ENCODE data around the gene ZMYND8. TPM values are rescaled to one million over a fixed set of nuclear protein-coding genes. Genes with fewer than 3 reads are reported as not detected.

The ZMYND8 gene
- polyA plus RNA-seq, 1 donor from 2014 or later = 16.8 TPM

- no peaks in the 10 kb centered on the region for H3K27me3 ChIP-seq (ENCODE audit: insufficient read depth, low read depth, low read length)
- no peak overlapping the region for H3K27ac ChIP-seq (ENCODE audit: low read length)
- no peak overlapping the region for H3K9ac ChIP-seq (ENCODE audit: low read length)
- no peak for TF ChIP-seq EP300 (conservative IDR thresholded peaks at IDR 0.05; ENCODE audit: poor library complexity, severe bottlenecking)
- no peak for TF ChIP-seq RAD21 (conservative IDR thresholded peaks at IDR 0.05)
- no peak for TF ChIP-seq EZH2 (IDR thresholded peaks at IDR 0.05; ENCODE audit: borderline replicate concordance, insufficient read depth, low read length, poor library complexity, severe bottlenecking)
- TF ChIP-seq CTCF (IDR thresholded peaks at IDR 0.05; ENCODE audit: poor library complexity, severe bottlenecking) = no peak
- TF ChIP-seq, protein P1, sequence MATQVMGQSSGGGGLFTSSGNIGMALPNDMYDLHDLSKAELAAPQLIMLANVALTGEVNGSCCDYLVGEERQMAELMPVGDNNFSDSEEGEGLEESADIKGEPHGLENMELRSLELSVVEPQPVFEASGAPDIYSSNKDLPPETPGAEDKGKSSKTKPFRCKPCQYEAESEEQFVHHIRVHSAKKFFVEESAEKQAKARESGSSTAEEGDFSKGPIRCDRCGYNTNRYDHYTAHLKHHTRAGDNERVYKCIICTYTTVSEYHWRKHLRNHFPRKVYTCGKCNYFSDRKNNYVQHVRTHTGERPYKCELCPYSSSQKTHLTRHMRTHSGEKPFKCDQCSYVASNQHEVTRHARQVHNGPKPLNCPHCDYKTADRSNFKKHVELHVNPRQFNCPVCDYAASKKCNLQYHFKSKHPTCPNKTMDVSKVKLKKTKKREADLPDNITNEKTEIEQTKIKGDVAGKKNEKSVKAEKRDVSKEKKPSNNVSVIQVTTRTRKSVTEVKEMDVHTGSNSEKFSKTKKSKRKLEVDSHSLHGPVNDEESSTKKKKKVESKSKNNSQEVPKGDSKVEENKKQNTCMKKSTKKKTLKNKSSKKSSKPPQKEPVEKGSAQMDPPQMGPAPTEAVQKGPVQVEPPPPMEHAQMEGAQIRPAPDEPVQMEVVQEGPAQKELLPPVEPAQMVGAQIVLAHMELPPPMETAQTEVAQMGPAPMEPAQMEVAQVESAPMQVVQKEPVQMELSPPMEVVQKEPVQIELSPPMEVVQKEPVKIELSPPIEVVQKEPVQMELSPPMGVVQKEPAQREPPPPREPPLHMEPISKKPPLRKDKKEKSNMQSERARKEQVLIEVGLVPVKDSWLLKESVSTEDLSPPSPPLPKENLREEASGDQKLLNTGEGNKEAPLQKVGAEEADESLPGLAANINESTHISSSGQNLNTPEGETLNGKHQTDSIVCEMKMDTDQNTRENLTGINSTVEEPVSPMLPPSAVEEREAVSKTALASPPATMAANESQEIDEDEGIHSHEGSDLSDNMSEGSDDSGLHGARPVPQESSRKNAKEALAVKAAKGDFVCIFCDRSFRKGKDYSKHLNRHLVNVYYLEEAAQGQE (IDR thresholded peaks at IDR 0.05; ENCODE audit: borderline replicate concordance) = no peak
- TF ChIP-seq MXI1 (conservative IDR thresholded peaks at IDR 0.05; ENCODE audit: poor library complexity, severe bottlenecking) = no peak
- TF ChIP-seq TAF1 (IDR thresholded peaks at IDR 0.05; ENCODE audit: low read depth) = no peak
- no peak for TF ChIP-seq POLR2AphosphoS5 (IDR thresholded peaks at IDR 0.05)
- no peak overlapping the region for H3K4me3 ChIP-seq (ENCODE audit: low read length)
- no peak overlapping the region for H2AFZ ChIP-seq (ENCODE audit: low read depth, low read length)
- no peak overlapping the region for H3K4me2 ChIP-seq (ENCODE audit: low read length)
- H3K36me3 ChIP-seq (ENCODE audit: insufficient read depth, low read length) = peaks cover 4% of the 10 kb centered on the region
- H3K79me2 ChIP-seq (replicated peaks; ENCODE audit: insufficient read depth, low read length) = no peaks in the 10 kb centered on the region
- no peaks in the 10 kb centered on the region for H3K9me2 ChIP-seq (ENCODE audit: insufficient read depth, low read length)
- H3K9me3 ChIP-seq (ENCODE audit: low read length) = no peaks in the 10 kb centered on the region
- no peaks in the 10 kb centered on the region for H4K20me1 ChIP-seq (ENCODE audit: insufficient read depth)
- H3F3A ChIP-seq (ENCODE audit: insufficient read depth, low read length, poor library complexity, severe bottlenecking) = no peaks in the 10 kb centered on the region
Measured at GRCh38 chr20:47239719-47240067, 116.8 kb downstream of the ZMYND8 start.

DNA sequence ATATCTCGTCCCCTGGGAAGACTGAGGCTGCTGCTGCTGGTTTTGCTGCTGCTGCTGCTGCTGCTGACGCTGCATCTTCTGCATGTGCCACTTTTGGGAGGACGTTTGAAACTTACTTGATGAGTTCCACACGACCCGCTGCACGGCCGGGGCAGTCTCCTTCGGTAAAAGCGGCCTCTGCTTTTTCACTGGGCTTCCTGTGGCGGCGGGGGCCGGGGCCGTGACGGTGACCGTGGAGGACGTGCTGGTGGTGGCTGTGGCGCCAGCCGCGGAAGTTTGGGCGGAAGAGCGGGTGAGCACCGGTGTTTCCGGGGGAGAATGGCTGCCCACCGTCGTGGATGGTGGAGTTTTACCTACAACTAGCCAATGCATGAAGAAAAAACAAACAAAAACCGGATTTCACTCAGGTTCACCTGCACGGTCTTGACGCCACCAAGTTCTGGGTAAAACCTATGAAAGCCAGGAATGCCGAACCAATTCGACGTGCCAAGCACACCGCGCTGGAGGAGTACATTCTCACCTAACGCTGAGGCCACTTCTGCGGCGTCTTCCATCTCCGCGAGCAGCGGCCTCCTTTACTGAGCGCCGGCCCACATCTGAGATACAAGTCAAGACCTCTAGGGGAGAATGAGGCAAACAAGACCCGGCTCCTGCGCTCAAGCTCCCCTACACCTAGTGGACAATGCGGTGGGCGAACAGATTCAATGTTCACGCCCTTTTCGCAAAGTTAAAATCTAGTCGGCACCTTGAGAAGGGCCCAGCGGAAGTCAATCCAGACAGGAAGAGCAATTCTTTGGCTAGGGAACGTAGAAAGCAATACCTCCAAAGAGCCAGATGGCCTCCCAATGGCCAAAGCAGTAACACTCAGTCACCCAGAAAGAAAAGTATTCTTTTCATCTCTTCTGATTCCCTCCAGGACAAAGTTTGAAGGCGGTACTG lies 117.5 kb downstream of the ZMYND8 start:
- TF ChIP-seq RAD21 (conservative IDR thresholded peaks at IDR 0.05) (no peak), EZH2 (IDR thresholded peaks at IDR 0.05; ENCODE audit: borderline replicate concordance, insufficient read depth, low read length, poor library complexity, severe bottlenecking) (no peak), POLR2AphosphoS5 (IDR thresholded peaks at IDR 0.05) (no peak), SMC3 (conservative IDR thresholded peaks at IDR 0.05; ENCODE audit: poor library complexity) (no peak), CTCF (IDR thresholded peaks at IDR 0.05; ENCODE audit: poor library complexity, severe bottlenecking) (no peak), EP300 (conservative IDR thresholded peaks at IDR 0.05; ENCODE audit: poor library complexity, severe bottlenecking) (no peak), MXI1 (conservative IDR thresholded peaks at IDR 0.05; ENCODE audit: poor library complexity, severe bottlenecking) (no peak), TAF1 (IDR thresholded peaks at IDR 0.05; ENCODE audit: low read depth) (no peak)
- TF ChIP-seq, protein P1 (IDR thresholded peaks at IDR 0.05; ENCODE audit: borderline replicate concordance) = no peak
- no peak overlapping the region for H3K9ac ChIP-seq (ENCODE audit: low read length)

More for the DNA sequence above, 117.5 kb downstream of the ZMYND8 start:
- Histone ChIP-seq H3K27me3 (ENCODE audit: insufficient read depth, low read depth, low read length) (no peaks in the 10 kb centered on the region), H3K9me3 (ENCODE audit: low read length) (no peaks in the 10 kb centered on the region), H3K36me3 (ENCODE audit: insufficient read depth, low read length) (peaks cover 4% of the 10 kb centered on the region), H3K4me2 (ENCODE audit: low read length) (no peak overlapping the region), H3K9me2 (ENCODE audit: insufficient read depth, low read length) (no peaks in the 10 kb centered on the region), H3F3A (ENCODE audit: insufficient read depth, low read length, poor library complexity, severe bottlenecking) (no peaks in the 10 kb centered on the region), H4K20me1 (ENCODE audit: insufficient read depth) (no peaks in the 10 kb centered on the region), H3K79me2 (replicated peaks; ENCODE audit: insufficient read depth, low read length) (no peaks in the 10 kb centered on the region), H3K4me3 (ENCODE audit: low read length) (no peak overlapping the region), H2AFZ (ENCODE audit: low read depth, low read length) (no peak overlapping the region), H3K27ac (ENCODE audit: low read length) (no peak overlapping the region)
